ENCODE measurements around the gene NMNAT2.
"Not testable (repeated sequence)": the region's sequence is repeated elsewhere in the genome, so short reads cannot be mapped to it uniquely, and the experiment has no call there.

NMNAT2 gene

GRCh38 chr1:183251101-183251958 lies 166.8 kb downstream of the NMNAT2 start:
- no peak for DNase-seq

- no peak for DNase-seq
Observed at GRCh38 chr1:183249941-183250452, 168.2 kb downstream of the NMNAT2 start.

- DNase-seq = no peak
Observed at GRCh38 chr1:183248989-183249691, 169.0 kb downstream of the NMNAT2 start.

- DNase-seq = no peak
Observed at GRCh38 chr1:183247931-183248330, 170.2 kb downstream of the NMNAT2 start.

GRCh38 chr1:183247484-183247883 lies 170.7 kb downstream of the NMNAT2 start:
- DNase-seq = no peak

DNA sequence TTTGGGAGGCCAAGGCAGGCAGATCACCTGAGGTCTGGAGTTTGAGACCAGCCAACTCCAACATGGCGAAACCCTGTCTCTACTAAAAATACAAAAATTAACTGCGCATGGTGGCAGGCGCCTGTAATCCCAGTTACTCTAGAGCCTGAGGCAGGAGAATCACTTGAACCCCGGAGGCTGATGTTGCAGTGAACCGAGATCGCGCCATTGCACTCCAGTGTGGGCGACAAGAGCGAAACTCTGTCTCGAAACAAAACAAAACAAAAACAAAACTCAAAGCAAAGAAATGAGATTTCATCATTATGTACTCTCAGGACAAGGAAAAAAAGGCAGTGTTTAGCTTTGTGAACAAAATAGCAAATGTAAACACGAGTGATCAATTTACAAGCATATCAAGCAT lies 171.1 kb downstream of the NMNAT2 start:
- no peak for DNase-seq

DNA sequence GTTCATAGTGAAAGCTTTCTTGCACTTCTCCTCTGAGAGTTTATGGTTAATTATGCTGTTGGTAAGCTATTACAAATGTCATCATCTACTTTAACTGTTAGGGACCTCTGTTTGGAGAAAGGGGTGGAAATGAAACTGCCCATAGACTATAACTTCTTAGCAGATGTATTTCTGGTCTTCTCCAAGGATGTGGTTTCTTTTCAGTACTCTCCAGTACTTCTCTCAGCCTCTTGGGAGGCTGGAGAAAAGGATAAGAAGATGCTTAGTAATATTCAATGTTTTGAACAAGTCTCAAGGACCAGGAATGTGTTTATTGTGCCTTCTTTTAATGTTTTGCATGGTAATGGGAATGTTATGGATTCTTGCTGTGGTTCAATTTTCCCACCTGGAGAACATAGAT lies 171.7 kb downstream of the NMNAT2 start:
- DNase-seq = no peak

- DNase-seq = no peak
Observed at GRCh38 chr1:183245357-183245756, 172.8 kb downstream of the NMNAT2 start.

GRCh38 chr1:183244466-183244865 lies 173.7 kb downstream of the NMNAT2 start:
- no peak for DNase-seq

- no peak for DNase-seq
Observed at GRCh38 chr1:183243161-183244050, 174.8 kb downstream of the NMNAT2 start.

DNA sequence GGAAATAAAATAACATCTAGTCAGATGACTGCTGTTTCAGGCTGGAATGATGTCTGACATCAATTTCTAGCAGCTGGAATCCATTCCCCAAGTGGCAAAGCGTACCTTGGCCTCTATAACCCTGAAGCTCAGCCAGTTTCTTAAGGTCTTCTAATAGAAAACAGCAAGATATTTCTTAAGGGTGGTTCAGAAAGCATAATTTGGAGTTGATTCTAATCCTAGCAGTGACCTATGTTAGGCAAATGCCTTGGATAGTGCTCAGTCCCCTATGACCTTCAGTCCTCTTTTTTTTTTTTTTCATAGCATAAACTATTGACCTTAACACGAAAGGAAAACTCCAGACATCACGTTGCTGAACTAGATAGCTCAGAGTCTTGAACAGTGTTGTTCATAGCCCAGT lies 175.6 kb downstream of the NMNAT2 start:
- DNase-seq = no peak

- DNase-seq = no peak
Observed at GRCh38 chr1:183241471-183241870, 176.7 kb downstream of the NMNAT2 start.

GRCh38 chr1:183240853-183241252 lies 177.3 kb downstream of the NMNAT2 start:
- not testable (repeated sequence) for DNase-seq

- no peak for DNase-seq
Observed at GRCh38 chr1:183240526-183240825, 177.7 kb downstream of the NMNAT2 start.

GRCh38 chr1:183239793-183240525 lies 178.2 kb downstream of the NMNAT2 start:
- no peak for DNase-seq

- DNase-seq = no peak
Observed at GRCh38 chr1:183239220-183239742, 178.9 kb downstream of the NMNAT2 start.

GRCh38 chr1:183238071-183238470 lies 180.1 kb downstream of the NMNAT2 start:
- no peak for DNase-seq

DNA sequence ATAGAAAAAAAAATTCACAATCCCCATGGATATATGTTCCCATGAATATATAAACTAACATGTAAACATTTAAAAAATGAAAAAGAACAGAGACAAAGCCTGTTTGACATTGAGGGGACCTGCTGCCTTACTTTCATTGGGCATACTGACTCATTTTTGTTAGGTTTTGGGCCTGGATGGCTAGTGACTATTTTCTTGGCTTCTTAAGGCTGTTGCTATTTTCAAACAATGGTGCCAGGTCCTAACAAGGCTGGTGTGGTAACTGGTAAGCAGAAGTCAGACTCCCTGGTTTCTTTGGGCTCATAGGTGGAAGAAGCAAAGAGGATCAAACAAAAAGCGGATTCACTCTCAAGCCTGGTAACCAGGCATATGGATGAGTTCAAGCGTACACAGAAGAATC lies 181.1 kb downstream of the NMNAT2 start:
- DNase-seq = no peak

GRCh38 chr1:183236158-183236725 lies 181.9 kb downstream of the NMNAT2 start:
- no peak for DNase-seq

- DNase-seq = peak; percentile 67
Observed at GRCh38 chr1:183235503-183235902, 182.7 kb downstream of the NMNAT2 start.

- DNase-seq = peak; percentile 57
Observed at GRCh38 chr1:183234660-183235476, 183.3 kb downstream of the NMNAT2 start.

Measured in NCI-H2227 treated with DMSO at 0.1 percent for 48 hours (cell line).